GM21360 (cell line): ENCODE measurements around the gene RNF157.
"Not testable (repeated sequence)": the region's sequence is repeated elsewhere in the genome, so short reads cannot be mapped to it uniquely, and the experiment has no call there.

Experiments
- ATAC-seq: cut with Tn5 transposase; IDR thresholded peaks from one replicate; pipeline ENCODE4 v1.9.1; 2021; ENCODE audit warnings: mild to moderate bottlenecking, moderate library complexity; ENCODE audit not compliant: unreplicated experiment

Gene RNF157

DNA sequence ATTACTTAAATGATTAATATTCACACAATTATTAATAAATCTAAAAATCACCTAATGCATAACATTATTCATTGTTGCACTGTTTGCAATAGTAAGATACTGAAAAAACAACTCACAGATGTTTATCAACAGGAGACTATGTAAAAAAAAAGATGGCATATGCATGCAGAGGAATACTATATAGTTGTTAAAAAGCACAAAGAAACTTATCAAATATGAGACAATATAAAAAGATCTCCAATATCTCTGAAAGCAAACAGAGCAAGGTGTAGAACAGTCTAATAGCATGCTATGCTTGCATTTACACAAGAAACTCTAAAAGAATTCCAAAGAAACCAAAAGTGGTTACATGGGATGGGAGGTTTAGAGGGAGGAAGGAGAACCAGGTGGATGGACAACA lies 3.7 kb downstream of the RNF157 start:
- no peak for ATAC-seq

DNA sequence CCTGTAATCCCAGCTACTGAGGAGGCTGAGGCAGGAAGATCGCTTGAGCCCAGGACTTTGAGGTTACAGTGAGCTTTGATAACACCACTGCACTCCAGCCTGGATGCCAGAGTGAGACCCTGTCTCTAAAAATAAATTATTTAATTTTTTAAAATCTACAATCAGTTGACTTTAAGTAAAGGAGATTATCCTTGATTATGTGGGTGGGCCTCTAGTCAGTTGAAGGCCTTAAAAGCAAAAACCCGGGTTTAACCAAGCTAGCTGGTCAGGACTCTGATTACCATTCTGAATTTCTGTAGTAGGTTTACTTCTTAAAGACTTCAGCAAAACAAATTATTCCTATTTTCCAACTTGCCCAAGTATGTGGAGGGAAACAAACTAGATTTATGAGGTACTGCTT lies 4.4 kb downstream of the RNF157 start:
- ATAC-seq, result no peak

GRCh38 chr17:76234354-76234679 lies 6.0 kb downstream of the RNF157 start:
- no peak for ATAC-seq

DNA sequence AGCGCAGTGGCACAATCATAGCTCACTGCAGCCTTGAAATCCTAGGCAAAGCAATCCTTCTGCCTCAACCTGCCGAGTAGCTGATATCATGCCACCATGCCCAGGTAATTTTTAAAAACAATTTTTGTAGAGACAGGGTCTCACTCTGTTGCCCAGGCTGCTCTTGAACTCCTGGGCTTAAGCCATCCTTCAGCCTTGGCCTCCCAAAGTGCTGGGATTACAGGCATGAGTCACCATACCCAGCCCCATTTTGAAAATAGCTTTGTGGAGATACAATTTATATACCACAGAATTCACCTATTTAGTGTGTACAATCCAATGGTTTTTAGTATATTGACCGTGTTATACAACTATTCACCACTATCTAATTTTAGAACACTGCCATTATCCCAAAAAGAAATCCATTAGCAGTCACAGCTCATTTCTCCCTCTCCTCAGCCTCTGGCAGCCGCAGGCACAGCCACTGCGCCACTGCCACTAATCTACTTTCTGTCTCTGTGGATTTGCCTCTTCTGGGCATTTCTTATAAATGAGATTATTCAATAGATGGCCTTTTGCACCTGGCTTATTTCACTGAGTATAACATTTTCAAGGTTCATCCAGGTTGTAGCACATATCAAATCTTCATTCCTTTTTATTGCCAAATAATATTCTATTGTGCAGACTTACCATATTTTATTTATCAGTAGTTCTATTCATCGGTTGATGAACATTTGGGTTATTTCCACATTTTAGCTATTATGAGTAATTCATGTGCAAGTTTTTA lies 6.5 kb downstream of the RNF157 start:
- ATAC-seq, result no peak

DNA sequence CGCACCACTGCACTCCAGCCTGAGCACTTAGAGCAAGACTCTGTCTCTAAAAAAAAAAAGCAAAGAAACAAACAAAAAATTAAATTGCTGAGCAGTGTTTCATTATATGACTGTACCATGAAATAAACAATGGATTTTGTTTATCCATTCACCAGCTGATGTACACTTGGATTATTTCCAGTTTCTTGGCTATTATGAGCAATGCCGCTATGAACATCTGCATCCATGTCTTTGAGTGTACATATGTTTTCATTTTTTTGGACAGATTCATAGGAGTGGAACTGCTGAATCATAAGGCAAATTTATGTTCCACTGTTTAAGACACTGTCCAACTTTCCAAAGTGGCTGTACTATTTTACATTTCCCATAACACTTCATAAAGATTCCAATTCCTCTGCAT lies 8.0 kb downstream of the RNF157 start:
- ATAC-seq, result no peak

DNA sequence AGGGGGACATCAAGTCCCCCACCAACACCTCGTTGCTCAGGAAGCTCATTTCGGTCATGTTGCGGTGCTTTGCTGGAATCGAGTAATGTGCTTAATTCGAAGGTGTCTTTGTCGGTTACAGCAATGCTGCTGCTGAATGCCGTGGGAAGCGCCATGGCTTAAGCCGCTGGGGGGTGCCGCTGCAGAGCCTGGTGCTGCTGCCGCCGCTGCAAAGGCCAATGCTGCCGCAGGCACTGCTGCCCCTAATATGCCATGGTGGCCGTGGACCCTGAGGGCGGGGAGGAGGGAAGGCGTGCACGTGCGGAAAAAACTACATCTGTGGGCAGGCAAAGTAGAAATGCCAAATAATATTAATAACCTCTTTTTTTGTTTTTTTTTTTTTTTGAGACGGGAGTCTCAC lies 13.5 kb downstream of the RNF157 start:
- ATAC-seq, result not testable (repeated sequence)

- not testable (repeated sequence) for ATAC-seq
These were observed 14.8 kb downstream of the RNF157 start for GRCh38 chr17:76225373-76226086.

- ATAC-seq, result no peak
These were observed 16.5 kb downstream of the RNF157 start for GRCh38 chr17:76223802-76224201.

DNA sequence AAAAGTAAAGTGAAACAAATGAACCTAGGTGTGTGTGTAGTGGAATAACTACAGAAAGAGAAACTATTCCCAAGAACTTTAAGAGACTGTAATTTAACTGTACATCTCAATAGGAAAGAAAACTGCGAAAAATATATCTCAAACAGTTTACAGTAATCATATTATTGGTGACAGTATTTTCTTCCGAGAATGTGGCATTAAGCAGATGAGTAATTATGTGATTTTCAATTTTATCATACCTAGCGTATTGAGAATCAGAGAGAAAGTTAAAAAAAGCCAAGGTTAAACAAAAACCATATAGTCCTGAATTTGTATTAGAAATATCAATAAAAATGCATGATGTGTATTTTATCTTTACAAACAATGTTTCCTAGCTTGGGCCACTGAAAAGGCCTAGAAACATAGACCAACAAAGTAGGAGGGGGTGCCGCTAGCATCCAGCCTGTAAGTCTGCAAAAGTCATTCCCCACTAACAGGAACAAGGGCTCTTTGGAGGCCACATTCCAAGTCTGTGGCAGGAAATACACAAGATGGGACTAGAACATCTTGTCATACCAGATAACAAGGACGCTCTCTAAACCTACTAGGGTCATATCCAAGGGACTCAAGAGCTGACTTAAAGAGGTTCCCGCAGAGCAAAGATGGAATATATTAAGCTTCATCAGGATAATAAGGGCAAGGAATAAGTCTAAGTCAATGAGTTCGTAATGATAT lies 20.5 kb downstream of the RNF157 start:
- ATAC-seq, result no peak

- ATAC-seq, result no peak
These were observed 23.2 kb downstream of the RNF157 start for GRCh38 chr17:76217081-76217480.

- no peak for ATAC-seq
These were observed 26.8 kb downstream of the RNF157 start for GRCh38 chr17:76213491-76213890.

DNA sequence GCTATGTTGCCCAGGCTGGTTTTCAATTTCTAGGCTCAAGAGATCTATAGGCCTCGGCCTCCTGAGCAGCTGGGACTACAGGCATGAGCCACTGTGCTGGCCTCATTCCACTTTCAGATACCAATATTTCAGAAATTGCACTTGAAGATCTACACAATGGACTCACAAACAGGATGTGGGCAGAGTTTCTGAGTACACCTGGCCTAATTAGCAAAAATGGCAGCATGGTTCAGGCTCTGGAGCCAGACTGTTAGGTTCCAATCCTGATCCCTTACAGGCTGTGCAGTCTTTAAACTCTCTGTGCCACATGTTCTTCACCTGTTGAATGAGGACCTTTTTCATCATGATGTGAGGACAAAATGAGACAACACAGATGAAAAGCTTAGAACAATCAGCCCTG lies 32.2 kb downstream of the RNF157 start:
- ATAC-seq, result no peak

DNA sequence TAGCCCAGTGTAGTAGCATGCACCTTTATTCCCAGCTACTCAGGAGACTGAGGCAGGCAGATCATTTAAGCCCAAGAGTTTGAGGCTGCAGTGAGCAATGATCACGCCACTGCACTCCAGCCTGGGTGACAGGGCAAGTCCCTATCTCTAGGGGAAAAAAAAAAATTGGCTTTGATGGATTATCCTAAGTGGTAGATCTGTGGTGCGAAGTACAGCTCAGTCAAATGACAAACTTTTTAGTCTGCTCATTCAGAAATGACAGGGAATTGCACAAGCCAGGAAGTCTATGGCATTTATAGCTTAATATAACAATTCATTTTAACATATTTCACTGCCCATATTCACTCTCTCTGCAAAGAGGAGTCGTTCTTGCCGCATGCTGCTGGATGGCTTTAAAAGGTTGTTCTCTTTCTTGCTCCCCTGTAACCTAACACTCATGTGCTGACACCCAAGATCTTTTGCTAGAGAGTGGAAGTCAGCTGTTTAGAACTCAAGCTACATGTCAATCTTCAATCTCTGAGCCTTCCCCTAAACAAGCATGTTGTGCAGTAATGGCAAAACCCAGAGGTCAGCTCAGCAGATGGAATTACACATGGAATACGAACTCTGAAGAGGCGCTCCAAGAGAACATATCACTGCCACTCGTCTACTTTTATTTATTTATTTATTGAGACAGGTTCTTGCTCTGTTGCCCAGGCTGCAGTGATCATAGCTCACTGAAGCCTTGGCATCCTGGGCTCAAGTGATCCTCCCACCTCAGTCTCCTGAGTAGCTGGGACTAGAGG lies 32.8 kb downstream of the RNF157 start:
- no peak for ATAC-seq

DNA sequence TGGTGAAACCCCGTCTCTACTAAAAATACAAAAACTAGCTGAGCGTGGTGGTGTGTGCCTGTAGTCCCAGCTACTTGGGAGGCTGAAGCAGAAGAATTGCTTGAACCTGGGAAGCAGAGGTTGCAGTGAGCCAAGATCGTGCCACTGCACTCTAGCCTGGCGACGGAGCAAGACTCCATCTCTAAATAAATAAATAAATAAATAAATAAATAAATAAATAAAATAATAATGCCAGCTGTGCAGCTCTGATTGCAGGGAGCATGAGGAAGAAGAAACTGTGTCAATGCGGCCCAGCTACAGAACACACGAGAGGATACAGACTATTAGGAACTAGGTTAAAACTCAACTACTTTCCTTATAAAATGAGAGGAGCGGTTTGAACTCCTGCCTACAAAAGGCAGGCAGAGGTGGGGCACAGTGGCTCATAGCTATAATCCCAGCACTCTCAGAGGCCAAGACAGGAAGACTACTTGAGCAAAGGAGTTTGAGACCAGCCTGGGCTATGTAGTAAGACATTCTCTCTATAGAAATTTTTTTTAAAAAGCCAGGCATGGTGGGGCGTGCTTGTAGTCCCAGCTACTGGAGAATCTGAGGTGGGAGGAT lies 34.6 kb downstream of the RNF157 start:
- not testable (repeated sequence) for ATAC-seq

DNA sequence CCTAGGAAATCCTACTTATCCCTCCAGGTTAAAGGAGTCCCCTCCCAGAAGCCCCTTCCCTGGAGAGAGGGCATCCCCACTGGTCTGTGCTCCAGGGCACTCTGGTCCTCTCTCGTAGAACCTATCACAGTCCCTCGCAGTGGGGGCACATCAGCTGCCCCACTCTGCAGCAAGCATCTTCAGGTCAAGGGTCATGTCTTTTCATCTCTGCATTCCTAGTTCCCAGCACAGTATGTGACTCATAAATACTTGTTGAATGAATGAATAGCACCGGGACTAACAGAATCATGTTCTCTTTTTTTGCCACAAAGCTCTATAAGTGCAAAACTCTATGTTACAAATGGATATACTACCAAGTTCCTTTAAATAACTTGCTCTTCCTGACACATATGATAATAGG lies 36.0 kb downstream of the RNF157 start:
- ATAC-seq, result no peak

- ATAC-seq, result no peak
These were observed 39.9 kb downstream of the RNF157 start for GRCh38 chr17:76200354-76200753.

- ATAC-seq, result no peak
These were observed 40.8 kb downstream of the RNF157 start for GRCh38 chr17:76199469-76199868.

- no peak for ATAC-seq
These were observed 41.6 kb downstream of the RNF157 start for GRCh38 chr17:76198702-76199101.

GRCh38 chr17:76197911-76198310 lies 42.4 kb downstream of the RNF157 start:
- ATAC-seq, result no peak

GRCh38 chr17:76196675-76197074 lies 43.6 kb downstream of the RNF157 start:
- ATAC-seq, result no peak
